Activated CD4-positive, CD25-positive, alpha-beta regulatory T cell treated with anti-CD3 and anti-CD28 coated beads, Interleukin-2, amount 50 U/mL, for 24 hours (primary cell): Measurements from ENCODE around the gene OLIG2.

Source experiments
- ATAC-seq, 2 donors: fragments of 150-1000 bp; cut with Tn5 transposase; one replicate each; pipeline ENCODE4 v1.10.0; 2021; ENCODE audit warnings: mild to moderate bottlenecking in 1 of 2, moderate library complexity in 1 of 2

Gene OLIG2

GRCh38 chr21:33025489-33026442 lies at the start of gene OLIG2:
Gene OLIG2 (plus strand): TSS chr21:33025935. CDS start chr21:33026863, 928 bp downstream.
- no peak for ATAC-seq

- no peak for ATAC-seq
Measured at GRCh38 chr21:32976791-32977190, 48.9 kb upstream of the OLIG2 start.

- ATAC-seq: no peak
Measured at GRCh38 chr21:32977216-32977615, 48.5 kb upstream of the OLIG2 start.

GRCh38 chr21:32978331-32979270 lies 47.1 kb upstream of the OLIG2 start:
- no peak for ATAC-seq

- no peak for ATAC-seq
Measured at GRCh38 chr21:32979598-32980268, 46.0 kb upstream of the OLIG2 start.

GRCh38 chr21:32981096-32981495 lies 44.6 kb upstream of the OLIG2 start:
- ATAC-seq: no peak

GRCh38 chr21:32990666-32991065 lies 35.1 kb upstream of the OLIG2 start:
- ATAC-seq: no peak

GRCh38 chr21:32991361-32991760 lies 34.4 kb upstream of the OLIG2 start:
- ATAC-seq: no peak

GRCh38 chr21:32993894-32994293 lies 31.8 kb upstream of the OLIG2 start:
- no peak for ATAC-seq

GRCh38 chr21:32994305-32994704 lies 31.4 kb upstream of the OLIG2 start:
- no peak for ATAC-seq

- no peak for ATAC-seq
Measured at GRCh38 chr21:33007747-33008146, 18.0 kb upstream of the OLIG2 start.

GRCh38 chr21:33008333-33009051 lies 17.2 kb upstream of the OLIG2 start:
- no peak for ATAC-seq

GRCh38 chr21:33010931-33011330 lies 14.8 kb upstream of the OLIG2 start:
- ATAC-seq: no peak

GRCh38 chr21:33011462-33011861 lies 14.3 kb upstream of the OLIG2 start:
- ATAC-seq: no peak

GRCh38 chr21:33013626-33014025 lies 12.1 kb upstream of the OLIG2 start:
- ATAC-seq: no peak

- ATAC-seq: no peak
Measured at GRCh38 chr21:33014331-33014730, 11.4 kb upstream of the OLIG2 start.

GRCh38 chr21:33015096-33015495 lies 10.6 kb upstream of the OLIG2 start:
- ATAC-seq: no peak

- no peak for ATAC-seq
Measured at GRCh38 chr21:33015756-33016155, 10.0 kb upstream of the OLIG2 start.

- no peak for ATAC-seq
Measured at GRCh38 chr21:33018707-33019465, 6.8 kb upstream of the OLIG2 start.

GRCh38 chr21:33019516-33019884 lies 6.2 kb upstream of the OLIG2 start:
- no peak for ATAC-seq

- peak in 1 of 2 donors; percentile 24 for ATAC-seq
Measured at GRCh38 chr21:33019885-33020557, 5.7 kb upstream of the OLIG2 start.
